GM18909 (cell line): Measurements from ENCODE around the gene VDAC2.
"Not testable (repeated sequence)": the region's sequence is repeated elsewhere in the genome, so short reads cannot be mapped to it uniquely, and the experiment has no call there.

Experiments
- ATAC-seq: cut with Tn5 transposase; IDR thresholded peaks from one replicate; pipeline ENCODE4 v1.9.1; 2021; ENCODE audit warnings: mild to moderate bottlenecking; ENCODE audit not compliant: unreplicated experiment, poor library complexity

VDAC2 gene

GRCh38 chr10:75197066-75197465, 13.5 kb upstream of the VDAC2 start:
- ATAC-seq: no peak

- no peak for ATAC-seq
Measured at GRCh38 chr10:75197906-75198305, 12.7 kb upstream of the VDAC2 start.

- not testable (repeated sequence) for ATAC-seq
Measured at GRCh38 chr10:75199949-75200348, 10.6 kb upstream of the VDAC2 start.

GRCh38 chr10:75201793-75202307, 8.7 kb upstream of the VDAC2 start:
- no peak for ATAC-seq

- no peak for ATAC-seq
Measured at GRCh38 chr10:75202321-75203045, 8.1 kb upstream of the VDAC2 start.

GRCh38 chr10:75203046-75203620, 7.5 kb upstream of the VDAC2 start:
- ATAC-seq: not testable (repeated sequence)

- no peak for ATAC-seq
Measured at GRCh38 chr10:75203724-75204123, 6.9 kb upstream of the VDAC2 start.

- ATAC-seq: no peak
Measured at GRCh38 chr10:75205908-75206307, 4.7 kb upstream of the VDAC2 start.

GRCh38 chr10:75206638-75207037, 4.0 kb upstream of the VDAC2 start:
- ATAC-seq: not testable (repeated sequence)

GRCh38 chr10:75207079-75207856, 3.3 kb upstream of the VDAC2 start:
- no peak for ATAC-seq

- ATAC-seq: no peak
Measured at GRCh38 chr10:75207857-75208144, 2.8 kb upstream of the VDAC2 start.

- ATAC-seq: no peak
Measured at GRCh38 chr10:75208181-75208580, 2.4 kb upstream of the VDAC2 start.

GRCh38 chr10:75209086-75209920, 1.3 kb upstream of the VDAC2 start:
- ATAC-seq: no peak

GRCh38 chr10:75209921-75210281, 695 bp upstream of the VDAC2 start:
- peak; percentile 59 for ATAC-seq

GRCh38 chr10:75211007-75211691, 553 bp downstream of the VDAC2 start:
- no peak for ATAC-seq

- ATAC-seq: no peak
Measured at GRCh38 chr10:75212343-75212742, 1.7 kb downstream of the VDAC2 start.

- ATAC-seq: no peak
Measured at GRCh38 chr10:75220274-75220673, 9.7 kb downstream of the VDAC2 start.

- not testable (repeated sequence) for ATAC-seq
Measured at GRCh38 chr10:75221492-75221891, 10.9 kb downstream of the VDAC2 start.

- ATAC-seq: no peak
Measured at GRCh38 chr10:75223507-75223906, 12.9 kb downstream of the VDAC2 start.

- no peak for ATAC-seq
Measured at GRCh38 chr10:75226095-75226494, 15.5 kb downstream of the VDAC2 start.
